Neural crest cell (in vitro differentiated cells): ENCODE measurements around the gene SMPD3. TPM values are rescaled to one million over a fixed set of nuclear protein-coding genes. Genes with fewer than 3 reads are reported as not detected.

ENCODE experiments used
- DNase-seq: peaks from one replicate; pipeline ENCODE4 v3.0.0; 2021; ENCODE audit warnings: low read depth, mixed read lengths, low spot score
- H3K27ac Mint-ChIP-seq: one replicate; pipeline ENCODE4 v1.8.0; 2021; ENCODE audit warnings: mild to moderate bottlenecking, mixed read lengths; ENCODE audit not compliant: unreplicated experiment
- H3K27me3 Mint-ChIP-seq: 2 replicates; pipeline ENCODE4 v1.8.0; 2021; ENCODE audit warnings: low read depth, mild to moderate bottlenecking, mixed read lengths
- H3K36me3 Mint-ChIP-seq: 2 replicates; pipeline ENCODE4 v1.8.0; 2021; ENCODE audit warnings: low read depth, mild to moderate bottlenecking, mixed read lengths
- H3K4me1 Mint-ChIP-seq: 2 replicates; pipeline ENCODE4 v1.8.0; 2021; ENCODE audit warnings: mixed read lengths
- H3K4me3 Mint-ChIP-seq: one replicate; pipeline ENCODE4 v1.8.0; 2021; ENCODE audit warnings: mild to moderate bottlenecking, mixed read lengths
- H3K9me3 Mint-ChIP-seq: 2 replicates; pipeline ENCODE4 v1.8.0; 2021; ENCODE audit warnings: mixed read lengths
- total RNA-seq: library from RNA; stranded (reverse); gene quantifications from 2 replicates; pipeline ENCODE4 v1.2.1, GENCODE V29; 2021
- TF ChIP-seq, protein P1 (sequence below): fragments of 200-600 bp; sonication (generic); conservative IDR thresholded peaks from 2 replicates; pipeline ENCODE4 v1.5.0; 2021; ENCODE audit warnings: antibody characterized with exemption, mild to moderate bottlenecking

SMPD3 gene
- total RNA-seq, 1 donor from 2014 or later = 3.8 TPM

DNA sequence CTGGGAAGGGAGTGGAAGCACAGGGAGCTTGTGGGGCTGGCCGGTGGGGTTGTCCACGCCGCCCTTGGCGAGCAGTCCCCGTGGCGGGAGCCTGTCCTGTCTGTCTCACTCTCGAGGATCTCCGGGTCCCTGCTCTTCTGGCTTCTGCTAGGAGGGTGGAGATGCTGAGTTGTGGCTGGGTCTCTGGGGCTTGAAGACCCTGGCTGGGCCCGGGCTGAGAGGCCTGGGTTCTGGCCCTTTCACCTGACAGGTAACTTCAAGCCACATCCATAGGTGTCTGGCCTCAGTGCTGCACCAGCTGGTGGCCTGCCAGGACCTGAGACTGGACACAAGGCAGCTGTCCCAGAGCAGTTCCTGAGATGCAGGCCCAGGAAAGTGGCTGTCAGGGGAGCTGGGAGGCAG, 90.8 kb downstream of the SMPD3 start:
- no peak for DNase-seq
- no peaks in the 10 kb centered on the region for H3K9me3 Mint-ChIP-seq
- H3K36me3 Mint-ChIP-seq = no peaks in the 10 kb centered on the region
- no peaks in the 10 kb centered on the region for H3K4me1 Mint-ChIP-seq
- TF ChIP-seq, protein P1, sequence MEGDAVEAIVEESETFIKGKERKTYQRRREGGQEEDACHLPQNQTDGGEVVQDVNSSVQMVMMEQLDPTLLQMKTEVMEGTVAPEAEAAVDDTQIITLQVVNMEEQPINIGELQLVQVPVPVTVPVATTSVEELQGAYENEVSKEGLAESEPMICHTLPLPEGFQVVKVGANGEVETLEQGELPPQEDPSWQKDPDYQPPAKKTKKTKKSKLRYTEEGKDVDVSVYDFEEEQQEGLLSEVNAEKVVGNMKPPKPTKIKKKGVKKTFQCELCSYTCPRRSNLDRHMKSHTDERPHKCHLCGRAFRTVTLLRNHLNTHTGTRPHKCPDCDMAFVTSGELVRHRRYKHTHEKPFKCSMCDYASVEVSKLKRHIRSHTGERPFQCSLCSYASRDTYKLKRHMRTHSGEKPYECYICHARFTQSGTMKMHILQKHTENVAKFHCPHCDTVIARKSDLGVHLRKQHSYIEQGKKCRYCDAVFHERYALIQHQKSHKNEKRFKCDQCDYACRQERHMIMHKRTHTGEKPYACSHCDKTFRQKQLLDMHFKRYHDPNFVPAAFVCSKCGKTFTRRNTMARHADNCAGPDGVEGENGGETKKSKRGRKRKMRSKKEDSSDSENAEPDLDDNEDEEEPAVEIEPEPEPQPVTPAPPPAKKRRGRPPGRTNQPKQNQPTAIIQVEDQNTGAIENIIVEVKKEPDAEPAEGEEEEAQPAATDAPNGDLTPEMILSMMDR = no peak
- H3K27ac Mint-ChIP-seq = no peak overlapping the region
- no peak overlapping the region for H3K4me3 Mint-ChIP-seq
- no peaks in the 10 kb centered on the region for H3K27me3 Mint-ChIP-seq

DNA sequence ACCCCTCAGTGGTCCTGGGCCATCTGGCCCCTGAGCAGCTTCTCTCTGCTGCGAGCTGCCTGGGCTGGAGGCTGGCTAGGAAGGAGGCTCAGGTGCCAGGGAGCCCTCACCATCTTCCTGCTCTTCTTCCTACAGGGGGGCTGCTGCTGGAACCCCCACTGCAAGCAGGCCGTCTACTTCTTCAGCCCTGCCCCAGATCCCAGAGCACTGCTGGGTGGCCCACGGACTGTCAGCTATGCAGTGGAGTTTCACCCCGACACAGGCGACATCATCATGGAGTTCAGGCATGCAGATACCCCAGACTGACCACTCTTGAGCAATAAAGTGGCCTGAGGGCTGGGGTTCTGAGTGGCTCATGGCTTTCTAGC, 91.4 kb downstream of the SMPD3 start:
- Mint-ChIP-seq H3K27me3 (no peaks in the 10 kb centered on the region), H3K27ac (no peak overlapping the region), H3K4me3 (no peak overlapping the region), H3K9me3 (no peaks in the 10 kb centered on the region), H3K36me3 (no peaks in the 10 kb centered on the region), H3K4me1 (no peaks in the 10 kb centered on the region)
- no peak for DNase-seq
- TF ChIP-seq, protein P1 = no peak

DNA sequence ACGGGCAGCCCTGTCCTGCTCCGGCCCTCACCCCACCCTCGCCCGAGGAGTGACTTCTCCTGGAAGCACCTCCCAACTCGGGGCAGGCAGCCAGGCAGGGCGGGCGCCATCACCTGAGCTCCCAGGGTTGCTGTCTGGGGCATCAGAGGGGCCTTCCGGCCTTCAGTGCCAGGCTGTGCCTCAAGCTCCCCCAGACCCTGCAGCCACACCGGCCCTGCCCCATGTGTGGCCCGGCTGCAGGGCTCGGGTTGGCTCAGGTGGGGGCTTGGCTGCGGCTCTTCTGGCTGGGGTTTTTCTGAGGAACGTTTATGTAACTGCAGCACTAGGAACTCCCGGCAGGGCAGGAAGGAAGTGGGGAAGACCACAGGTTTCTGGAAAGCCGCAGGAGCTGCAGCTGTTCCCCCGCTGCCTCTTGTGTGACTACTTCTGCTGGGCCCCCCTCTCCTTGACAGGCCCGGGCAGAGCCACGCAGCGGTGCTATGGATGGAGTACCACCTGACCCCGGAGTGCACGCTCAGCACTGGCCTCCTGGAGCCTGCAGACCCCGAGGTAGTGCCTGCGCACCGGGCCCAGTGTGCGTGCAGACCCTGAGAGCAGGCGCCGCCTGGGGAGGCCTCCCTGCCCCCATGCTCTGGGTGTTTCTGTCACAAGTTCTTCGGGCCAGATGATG, 91.9 kb downstream of the SMPD3 start:
- H3K4me3 Mint-ChIP-seq = no peak overlapping the region
- DNase-seq = no peak
- H3K4me1 Mint-ChIP-seq = no peaks in the 10 kb centered on the region
- H3K9me3 Mint-ChIP-seq = no peaks in the 10 kb centered on the region
- TF ChIP-seq, protein P1 = no peak
- no peak overlapping the region for H3K27ac Mint-ChIP-seq
- H3K36me3 Mint-ChIP-seq = no peaks in the 10 kb centered on the region
- H3K27me3 Mint-ChIP-seq = no peaks in the 10 kb centered on the region

DNA sequence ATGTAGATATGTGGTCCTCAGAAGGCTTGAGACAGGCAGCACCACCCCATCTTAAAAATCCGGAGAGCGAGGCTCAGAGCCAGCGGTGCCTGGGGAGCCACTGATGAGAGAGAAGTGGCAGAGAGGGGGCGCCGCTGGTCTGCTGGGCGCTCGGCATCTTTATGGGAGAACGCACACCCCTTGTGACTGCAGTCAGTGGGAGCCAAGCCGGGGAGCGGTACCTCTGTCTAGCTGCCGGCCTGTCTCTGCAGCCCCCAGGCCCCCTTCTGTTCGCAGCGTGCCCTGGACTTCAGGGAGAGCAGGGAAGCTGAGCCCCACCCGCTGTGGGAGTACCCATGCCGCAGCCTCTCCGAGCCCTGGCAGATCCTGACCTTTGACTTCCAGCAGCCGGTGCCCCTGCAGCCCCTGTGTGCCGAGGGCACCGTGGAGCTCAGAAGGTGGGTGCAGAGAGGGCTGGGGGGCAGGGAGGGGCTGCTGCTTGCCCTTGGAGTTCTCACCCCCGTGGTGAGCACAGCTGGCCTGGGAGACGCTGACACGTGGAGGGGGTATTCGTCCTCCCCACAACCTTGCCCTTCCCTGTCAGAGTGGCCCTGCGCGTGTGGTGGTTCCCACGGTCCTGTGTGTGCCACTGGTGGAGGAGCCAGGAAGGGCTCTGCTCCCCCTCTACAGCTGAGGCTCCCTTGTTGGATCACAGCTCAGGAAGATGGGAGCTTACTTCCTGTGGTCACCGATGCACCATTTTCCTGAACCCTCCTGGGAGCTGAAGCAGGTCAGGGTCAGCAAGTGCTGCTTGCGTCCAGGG, 92.7 kb downstream of the SMPD3 start:
- Mint-ChIP-seq H3K27me3 (no peaks in the 10 kb centered on the region), H3K36me3 (no peaks in the 10 kb centered on the region), H3K9me3 (no peaks in the 10 kb centered on the region), H3K4me1 (no peaks in the 10 kb centered on the region), H3K4me3 (no peak overlapping the region), H3K27ac (no peak overlapping the region)
- TF ChIP-seq, protein P1 = peak; percentile 22
- no peak for DNase-seq

DNA sequence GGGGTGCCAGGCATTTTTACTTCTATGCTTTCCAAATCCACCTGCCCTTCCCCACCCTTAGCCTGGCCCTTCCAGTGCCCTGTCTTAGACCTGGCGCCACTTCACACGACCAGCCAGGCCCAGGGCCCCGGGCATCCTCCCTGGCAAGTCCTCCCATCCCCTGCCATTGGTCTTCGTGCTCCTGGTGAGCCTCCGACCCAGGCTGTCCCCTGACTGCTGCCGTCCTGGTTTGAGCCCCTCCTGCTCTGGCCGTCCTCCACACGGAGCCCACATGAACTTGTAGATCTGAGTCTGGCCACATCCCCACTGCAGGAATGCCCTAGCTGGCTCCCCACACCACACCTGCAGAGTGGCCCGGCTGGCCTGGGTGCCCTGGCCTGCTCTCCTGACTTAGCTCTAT, 93.5 kb downstream of the SMPD3 start:
- Mint-ChIP-seq H3K36me3 (no peaks in the 10 kb centered on the region), H3K27ac (no peak overlapping the region)
- DNase-seq = no peak

More for the DNA sequence above, 93.5 kb downstream of the SMPD3 start:
- Mint-ChIP-seq H3K4me1 (no peaks in the 10 kb centered on the region), H3K9me3 (no peaks in the 10 kb centered on the region), H3K27me3 (no peaks in the 10 kb centered on the region), H3K4me3 (no peak overlapping the region)
- TF ChIP-seq, protein P1 = no peak
